CD4-positive, alpha-beta memory T cell (primary cell): ENCODE measurements around the gene LRFN2. TPM values are rescaled to one million over a fixed set of nuclear protein-coding genes. Genes with fewer than 3 reads are reported as not detected.

Experiments
- CTCF ChIA-PET: fragments of 350-600 bp; sonication (Branson Sonifier 250); formaldehyde crosslinking; loops from one replicate; lab custom pipeline; 2021; ENCODE audit warnings: inconsistent platforms; ENCODE audit not compliant: partially characterized antibody; lab: Charles Lee
- POLR2A ChIA-PET: fragments of 350-600 bp; sonication (Branson Sonifier 250); formaldehyde crosslinking; loops from one replicate; lab custom pipeline; 2021; ENCODE audit not compliant: partially characterized antibody; lab: Charles Lee
- DNase-seq, 5 donors: peaks; one replicate each; pipeline versions ENCODE4 v3.0.0 to v3.0.0-alpha.2; 2020 to 2022; ENCODE audit warnings: mixed read lengths in 1 of 5
- H3K27ac ChIP-seq: one replicate; pipeline ENCODE4 v1.7.0; 2013; ENCODE audit warnings: low read depth, low read length
- H3K27me3 ChIP-seq: 2 replicates; pipeline ENCODE4 v1.7.0; 2013; ENCODE audit warnings: mild to moderate bottlenecking, low read length, moderate library complexity; ENCODE audit not compliant: insufficient read depth
- H3K36me3 ChIP-seq: 2 replicates; pipeline ENCODE4 v1.7.0; 2013; ENCODE audit warnings: mild to moderate bottlenecking, low read length, moderate library complexity; ENCODE audit not compliant: insufficient read depth
- H3K4me1 ChIP-seq: 2 replicates; pipeline ENCODE4 v1.7.0; 2013; ENCODE audit warnings: mild to moderate bottlenecking, low read length, moderate library complexity; ENCODE audit not compliant: insufficient read depth
- H3K4me3 ChIP-seq, 2 donors: one replicate each; pipeline ENCODE4 v1.7.0; 2013; ENCODE audit warnings: low read length in 2 of 2, mild to moderate bottlenecking in 1 of 2
- H3K9me3 ChIP-seq, 2 donors: one replicate each; pipeline ENCODE4 v1.7.0; 2013; ENCODE audit warnings: low read length in 2 of 2, control low read depth in 1 of 2; ENCODE audit not compliant: control insufficient read depth in 1 of 2
- H3K27ac Mint-ChIP-seq, 7 donors: one replicate each; pipeline ENCODE4 v1.8.0; 2020 to 2021; ENCODE audit warnings: mixed read lengths in 7 of 7, mild to moderate bottlenecking in 6 of 7, inconsistent platforms in 3 of 7, moderate library complexity in 3 of 7
- H3K27me3 Mint-ChIP-seq, 2 donors: one replicate each; pipeline ENCODE4 v1.8.0; 2020 to 2021; ENCODE audit warnings: mixed read lengths in 2 of 2
- H3K36me3 Mint-ChIP-seq, 2 donors: one replicate each; pipeline ENCODE4 v1.8.0; 2020 to 2021; ENCODE audit warnings: mixed read lengths in 2 of 2, inconsistent platforms in 1 of 2, mild to moderate bottlenecking in 1 of 2
- H3K4me1 Mint-ChIP-seq, 4 donors: one replicate each; pipeline ENCODE4 v1.8.0; 2020 to 2021; ENCODE audit warnings: mixed read lengths in 4 of 4, mild to moderate bottlenecking in 1 of 4
- H3K4me3 Mint-ChIP-seq, 8 donors: one replicate each; pipeline ENCODE4 v1.8.0; 2020 to 2021; ENCODE audit warnings: mixed read lengths in 8 of 8, mild to moderate bottlenecking in 7 of 8, moderate library complexity in 6 of 8, inconsistent platforms in 3 of 8
- H3K9me3 Mint-ChIP-seq, 8 donors: one replicate each; pipeline ENCODE4 v1.8.0; 2020 to 2021; ENCODE audit warnings: mixed read lengths in 8 of 8, mild to moderate bottlenecking in 5 of 8, inconsistent platforms in 3 of 8, moderate library complexity in 1 of 8
- intact Hi-C: fragments of 100-400 bp; cut with micrococcal nuclease; formaldehyde crosslinking; loops from one replicate; pipeline ENCODE4 v1.15.1; 2023
- polyA plus RNA-seq, 2 donors: library from polyadenylated mRNA; unstranded; fragments of 300-500 nt; fragmentation: Illumina TruSeq; gene quantifications; one replicate each; pipeline ENCODE4 v1.2.3, GENCODE V29; 2021
- total RNA-seq, 2 experiments: library from RNA; stranded (reverse); gene quantifications; one replicate each; pipeline ENCODE4 v1.2.3, GENCODE V29; 2021

The LRFN2 gene
- total and polyA plus RNA-seq, 4 experiments from 2014 or later, result 0.17 TPM; not detected in 3

GRCh38 chr6:40529919-40530318 is 57.2 kb downstream of the LRFN2 start:
- POLR2A ChIA-PET, result no interaction called here
- CTCF ChIA-PET, result no interaction called here

GRCh38 chr6:40529040-40529439 is 58.1 kb downstream of the LRFN2 start:
- H3K36me3 Mint-ChIP-seq, result no peaks in the 10 kb centered on the region
- ChIA-PET CTCF (no interaction called here), POLR2A (no interaction called here)
- DNase-seq, result no peak
- intact Hi-C loops, result no loop called here
- Histone ChIP-seq H3K27me3 (no peaks in the 10 kb centered on the region), H3K4me1 (no peaks in the 10 kb centered on the region), H3K9me3 (no peaks in the 10 kb centered on the region), H3K36me3 (no peaks in the 10 kb centered on the region), H3K27ac (no peak overlapping the region), H3K4me3 (no peak overlapping the region)
- H3K4me1 Mint-ChIP-seq, result no peaks in the 10 kb centered on the region
- no peak overlapping the region for H3K27ac Mint-ChIP-seq
- no peaks in the 10 kb centered on the region for H3K9me3 Mint-ChIP-seq
- no peak overlapping the region for H3K4me3 Mint-ChIP-seq
- peaks cover 3 to 5% of the 10 kb centered on the region in 2 donors for H3K27me3 Mint-ChIP-seq

More at GRCh38 chr6:40529919-40530318, 57.2 kb downstream of the LRFN2 start:
- H3K4me1 ChIP-seq, result no peaks in the 10 kb centered on the region
- no peak for DNase-seq
- Mint-ChIP-seq H3K27ac (no peak overlapping the region), H3K36me3 (no peaks in the 10 kb centered on the region), H3K27me3 (peaks cover 3 to 5% of the 10 kb centered on the region in 2 donors), H3K4me1 (no peaks in the 10 kb centered on the region), H3K9me3 (no peaks in the 10 kb centered on the region), H3K4me3 (no peak overlapping the region)
- no peaks in the 10 kb centered on the region for H3K36me3 ChIP-seq
- H3K27me3 ChIP-seq, result no peaks in the 10 kb centered on the region
- no peak overlapping the region for H3K4me3 ChIP-seq
- intact Hi-C loops, result no loop called here
- no peak overlapping the region for H3K27ac ChIP-seq
- H3K9me3 ChIP-seq, result no peaks in the 10 kb centered on the region

GRCh38 chr6:40528051-40528450 is 59.1 kb downstream of the LRFN2 start:
- no peak for DNase-seq
- H3K4me1 ChIP-seq, result no peaks in the 10 kb centered on the region
- no peaks in the 10 kb centered on the region for H3K36me3 Mint-ChIP-seq
- no peak overlapping the region for H3K4me3 ChIP-seq
- CTCF ChIA-PET, result no interaction called here
- H3K36me3 ChIP-seq, result no peaks in the 10 kb centered on the region
- no peaks in the 10 kb centered on the region for H3K27me3 ChIP-seq
- intact Hi-C loops, result no loop called here
- H3K9me3 ChIP-seq, result no peaks in the 10 kb centered on the region
- H3K4me3 Mint-ChIP-seq, result no peak overlapping the region
- H3K27ac ChIP-seq, result no peak overlapping the region
- no peaks in the 10 kb centered on the region for H3K9me3 Mint-ChIP-seq
- POLR2A ChIA-PET, result no interaction called here
- H3K4me1 Mint-ChIP-seq, result no peaks in the 10 kb centered on the region
- H3K27ac Mint-ChIP-seq, result no peak overlapping the region
- H3K27me3 Mint-ChIP-seq, result peaks cover 3 to 4% of the 10 kb centered on the region in 2 donors

GRCh38 chr6:40526036-40526435 is 61.1 kb downstream of the LRFN2 start:
- Histone ChIP-seq H3K36me3 (no peaks in the 10 kb centered on the region), H3K27me3 (no peaks in the 10 kb centered on the region), H3K27ac (no peak overlapping the region), H3K4me1 (no peaks in the 10 kb centered on the region), H3K9me3 (no peaks in the 10 kb centered on the region), H3K4me3 (no peak overlapping the region)
- no peaks in the 10 kb centered on the region for H3K4me1 Mint-ChIP-seq
- H3K27me3 Mint-ChIP-seq, result peaks cover 1 to 3% of the 10 kb centered on the region in 2 donors
- H3K27ac Mint-ChIP-seq, result no peak overlapping the region
- DNase-seq, result no peak
- POLR2A ChIA-PET, result no interaction called here
- CTCF ChIA-PET, result no interaction called here
- H3K9me3 Mint-ChIP-seq, result peaks cover 0 to 2% (median 0%) of the 10 kb centered on the region in 8 donors
- intact Hi-C loops, result no loop called here
- no peaks in the 10 kb centered on the region for H3K36me3 Mint-ChIP-seq
- no peak overlapping the region for H3K4me3 Mint-ChIP-seq

GRCh38 chr6:40524797-40525585 is 62.2 kb downstream of the LRFN2 start:
- Histone ChIP-seq H3K36me3 (no peaks in the 10 kb centered on the region), H3K4me3 (no peak overlapping the region), H3K9me3 (no peaks in the 10 kb centered on the region), H3K27me3 (no peaks in the 10 kb centered on the region), H3K4me1 (no peaks in the 10 kb centered on the region), H3K27ac (no peak overlapping the region)
- POLR2A ChIA-PET, result no interaction called here
- intact Hi-C loops, result no loop called here
- CTCF ChIA-PET, result no interaction called here
- Mint-ChIP-seq H3K36me3 (no peaks in the 10 kb centered on the region), H3K4me1 (no peaks in the 10 kb centered on the region), H3K27me3 (peaks cover 0 to 5% of the 10 kb centered on the region in 2 donors), H3K9me3 (peaks cover 0 to 2% (median 0%) of the 10 kb centered on the region in 8 donors), H3K27ac (no peak overlapping the region), H3K4me3 (no peak overlapping the region)
- no peak for DNase-seq

- ChIA-PET POLR2A (no interaction called here), CTCF (no interaction called here)
- Mint-ChIP-seq H3K27me3 (peaks cover 4 to 6% of the 10 kb centered on the region in 2 donors), H3K4me3 (no peak overlapping the region), H3K4me1 (no peaks in the 10 kb centered on the region), H3K36me3 (no peaks in the 10 kb centered on the region), H3K27ac (no peak overlapping the region), H3K9me3 (peaks cover 0 to 2% (median 0%) of the 10 kb centered on the region in 8 donors)
- H3K36me3 ChIP-seq, result no peaks in the 10 kb centered on the region
- H3K9me3 ChIP-seq, result no peaks in the 10 kb centered on the region
- intact Hi-C loops, result no loop called here
- no peaks in the 10 kb centered on the region for H3K4me1 ChIP-seq
- no peak overlapping the region for H3K4me3 ChIP-seq
- DNase-seq, result no peak
- no peak overlapping the region for H3K27ac ChIP-seq
- H3K27me3 ChIP-seq, result no peaks in the 10 kb centered on the region
Observed at GRCh38 chr6:40523505-40524172, 63.5 kb downstream of the LRFN2 start.

- no peak for DNase-seq
- intact Hi-C loops, result no loop called here
- ChIA-PET CTCF (no interaction called here), POLR2A (no interaction called here)
- H3K36me3 ChIP-seq, result no peaks in the 10 kb centered on the region
- peaks cover 0 to 2% (median 0%) of the 10 kb centered on the region in 8 donors for H3K9me3 Mint-ChIP-seq
- H3K36me3 Mint-ChIP-seq, result no peaks in the 10 kb centered on the region
- no peaks in the 10 kb centered on the region for H3K4me1 Mint-ChIP-seq
- H3K4me3 ChIP-seq, result no peak overlapping the region
- H3K27ac Mint-ChIP-seq, result no peak overlapping the region
- no peaks in the 10 kb centered on the region for H3K4me1 ChIP-seq
- no peak overlapping the region for H3K4me3 Mint-ChIP-seq
- no peaks in the 10 kb centered on the region for H3K27me3 ChIP-seq
- H3K9me3 ChIP-seq, result no peaks in the 10 kb centered on the region
- peaks cover 6% of the 10 kb centered on the region in 2 donors for H3K27me3 Mint-ChIP-seq
- H3K27ac ChIP-seq, result no peak overlapping the region
Observed at GRCh38 chr6:40521496-40521895, 65.7 kb downstream of the LRFN2 start.
